B cell (primary cell): Measurements from ENCODE around the gene KDM6B. TPM values are rescaled to one million over a fixed set of nuclear protein-coding genes. Genes with fewer than 3 reads are reported as not detected.

ENCODE experiments used
- ATAC-seq: fragments of 200-7000 bp; cut with Tn5 transposase; one replicate; pipeline ENCODE4 v1.10.0; 2021; ENCODE audit warnings: low read depth, mild to moderate bottlenecking, moderate number of reproducible peaks, moderate library complexity
- CTCF ChIA-PET: fragments of 350-600 bp; sonication (Branson Sonifier 250); formaldehyde crosslinking; loops from one replicate; lab custom pipeline; 2021; ENCODE audit warnings: antibody characterized with exemption, inconsistent platforms; lab: Charles Lee
- POLR2A ChIA-PET: fragments of 350-600 bp; sonication (Branson Sonifier 250); formaldehyde crosslinking; loops from one replicate; lab custom pipeline; 2021; ENCODE audit warnings: antibody characterized with exemption; lab: Charles Lee
- DNase-seq: peaks from one replicate; pipeline ENCODE4 v3.0.0; 2013
- H2AFZ ChIP-seq: 2 replicates; pipeline ENCODE4 v1.6.1; 2012; ENCODE audit warnings: mild to moderate bottlenecking, low read depth, low read length; ENCODE audit not compliant: insufficient read depth, poor library complexity, severe bottlenecking
- H3K27ac ChIP-seq, 2 donors: 1 replicate in 1 of 2; 2 replicates in 1 of 2; pipeline ENCODE4 v1.5.1; 2012 to 2013; ENCODE audit warnings: low read length in 2 of 2, mild to moderate bottlenecking in 2 of 2, moderate library complexity in 1 of 2
- H3K27me3 ChIP-seq, 4 experiments: fragments of 200-600 bp in 1 of 4; sonication (generic) in 1 of 4; replicated peaks in 1 of 4; 1 replicate in 2 of 4; 2 replicates in 2 of 4; pipeline versions ENCODE4 v1.6.1 to v1.7.0; 2013 to 2016; ENCODE audit warnings: low read length in 3 of 4, mild to moderate bottlenecking in 2 of 4, mixed read lengths in 1 of 4, moderate library complexity in 1 of 4; ENCODE audit not compliant: insufficient read depth in 4 of 4, control insufficient read depth in 3 of 4; ENCODE audit errors: control extremely low read depth in 1 of 4
- H3K36me3 ChIP-seq, 2 experiments: replicated peaks in 1 of 2; 1 replicate in 1 of 2; 2 replicates in 1 of 2; pipeline versions ENCODE4 v1.6.1 to v1.7.1; 2013; ENCODE audit warnings: low read length in 1 of 2; ENCODE audit not compliant: insufficient read depth in 2 of 2, control insufficient read depth in 1 of 2; ENCODE audit errors: control extremely low read depth in 1 of 2, extremely low read depth in 1 of 2
- H3K4me1 ChIP-seq, 2 donors: fragments of 200-600 bp in 1 of 2; sonication (generic) in 1 of 2; 1 replicate in 1 of 2; 2 replicates in 1 of 2; pipeline versions ENCODE4 v1.5.1 to v1.6.1; 2013 to 2017; ENCODE audit warnings: low read length in 2 of 2; ENCODE audit not compliant: control insufficient read depth in 2 of 2, insufficient read depth in 2 of 2
- H3K4me2 ChIP-seq: replicated peaks from 2 replicates; pipeline ENCODE3; 2012; ENCODE audit warnings: mild to moderate bottlenecking, low read depth, low read length; ENCODE audit not compliant: poor library complexity, severe bottlenecking
- H3K4me3 ChIP-seq, 5 experiments: fragments of 200-600 bp in 1 of 5; sonication (generic) in 1 of 5; 1 replicate in 3 of 5; 2 replicates in 2 of 5; pipeline versions ENCODE4 v1.5.1 to v1.7.0; 2011 to 2016; ENCODE audit warnings: low read length in 4 of 5, mild to moderate bottlenecking in 4 of 5, low read depth in 2 of 5, control low read depth in 1 of 5, moderate library complexity in 1 of 5; ENCODE audit not compliant: insufficient read depth in 1 of 5; ENCODE audit errors: control extremely low read depth in 1 of 5, extremely low read depth in 1 of 5
- H3K79me2 ChIP-seq: fragments of 200-600 bp; sonication (generic); one replicate; pipeline ENCODE4 v1.6.0; 2016; ENCODE audit warnings: low read length; ENCODE audit not compliant: control insufficient read depth, insufficient read depth
- H3K9ac ChIP-seq: fragments of 200-600 bp; sonication (generic); 2 replicates; pipeline ENCODE4 v1.6.1; 2017; ENCODE audit warnings: mild to moderate bottlenecking, low read length, moderate library complexity
- H3K9me3 ChIP-seq, 3 donors: one replicate each; pipeline versions ENCODE4 v1.6.1 to v1.7.1; 2013; ENCODE audit warnings: low read length in 2 of 3; ENCODE audit not compliant: control insufficient read depth in 2 of 3, insufficient read depth in 1 of 3; ENCODE audit errors: control extremely low read depth in 1 of 3
- H4K20me1 ChIP-seq: 2 replicates; pipeline ENCODE4 v1.6.0; 2012; ENCODE audit warnings: mild to moderate bottlenecking, low read length; ENCODE audit not compliant: insufficient read depth, control insufficient read depth, poor library complexity, severe bottlenecking
- H3K27ac Mint-ChIP-seq: one replicate; pipeline ENCODE4 v1.8.0; 2021; ENCODE audit warnings: mixed read lengths
- H3K27me3 Mint-ChIP-seq: one replicate; pipeline ENCODE4 v1.8.0; 2021; ENCODE audit warnings: mixed read lengths
- H3K4me1 Mint-ChIP-seq: one replicate; pipeline ENCODE4 v1.8.0; 2021; ENCODE audit warnings: mixed read lengths
- H3K4me3 Mint-ChIP-seq: one replicate; pipeline ENCODE4 v1.8.0; 2021; ENCODE audit warnings: mixed read lengths
- H3K9me3 Mint-ChIP-seq: one replicate; pipeline ENCODE4 v1.8.0; 2022; ENCODE audit warnings: mixed read lengths; ENCODE audit not compliant: insufficient read depth
- EZH2 ChIP-seq: IDR thresholded peaks from 2 replicates; pipeline ENCODE4 v1.6.1; 2012; ENCODE audit warnings: borderline replicate concordance, low read depth, mild to moderate bottlenecking, moderate library complexity, low read length; ENCODE audit not compliant: insufficient read depth, poor library complexity, severe bottlenecking
- WGBS: methylation state at CpG from one replicate; pipeline ENCODE4 v1.1.5; 2013; ENCODE audit warnings: missing lambda C conversion rate; ENCODE audit not compliant: insufficient coverage; 5-methylcytosine and 5-hydroxymethylcytosine counted together
- intact Hi-C: fragments of 100-400 bp; cut with micrococcal nuclease; formaldehyde crosslinking; loops from one replicate; pipeline ENCODE4 v1.10.0; 2022
- polyA plus RNA-seq: library from polyadenylated mRNA; depleted of rRNA; stranded (reverse); fragments of >200 nt; gene quantifications from 2 replicates; pipeline ENCODE4 v1.2.3, GENCODE V29; 2012
- total RNA-seq, 2 donors: library from RNA; stranded (reverse); fragments of 120-200 nt in 1 of 2; gene quantifications; 1 replicate in 1 of 2; 2 replicates in 1 of 2; pipeline versions ENCODE4 v1.2.3 to v1.2.4, GENCODE V29; 2013 to 2022
- TF ChIP-seq, protein P1 (sequence below): fragments of 200-600 bp; IDR thresholded peaks from one replicate; pipeline ENCODE4 v1.8.0; 2022; ENCODE audit warnings: antibody characterized with exemption, mild to moderate bottlenecking

KDM6B gene
- total and polyA plus RNA-seq, 2 donors (not counting 1 experiment from before 2014, with no cell fraction given) = 18.6 to 110 TPM

DNA sequence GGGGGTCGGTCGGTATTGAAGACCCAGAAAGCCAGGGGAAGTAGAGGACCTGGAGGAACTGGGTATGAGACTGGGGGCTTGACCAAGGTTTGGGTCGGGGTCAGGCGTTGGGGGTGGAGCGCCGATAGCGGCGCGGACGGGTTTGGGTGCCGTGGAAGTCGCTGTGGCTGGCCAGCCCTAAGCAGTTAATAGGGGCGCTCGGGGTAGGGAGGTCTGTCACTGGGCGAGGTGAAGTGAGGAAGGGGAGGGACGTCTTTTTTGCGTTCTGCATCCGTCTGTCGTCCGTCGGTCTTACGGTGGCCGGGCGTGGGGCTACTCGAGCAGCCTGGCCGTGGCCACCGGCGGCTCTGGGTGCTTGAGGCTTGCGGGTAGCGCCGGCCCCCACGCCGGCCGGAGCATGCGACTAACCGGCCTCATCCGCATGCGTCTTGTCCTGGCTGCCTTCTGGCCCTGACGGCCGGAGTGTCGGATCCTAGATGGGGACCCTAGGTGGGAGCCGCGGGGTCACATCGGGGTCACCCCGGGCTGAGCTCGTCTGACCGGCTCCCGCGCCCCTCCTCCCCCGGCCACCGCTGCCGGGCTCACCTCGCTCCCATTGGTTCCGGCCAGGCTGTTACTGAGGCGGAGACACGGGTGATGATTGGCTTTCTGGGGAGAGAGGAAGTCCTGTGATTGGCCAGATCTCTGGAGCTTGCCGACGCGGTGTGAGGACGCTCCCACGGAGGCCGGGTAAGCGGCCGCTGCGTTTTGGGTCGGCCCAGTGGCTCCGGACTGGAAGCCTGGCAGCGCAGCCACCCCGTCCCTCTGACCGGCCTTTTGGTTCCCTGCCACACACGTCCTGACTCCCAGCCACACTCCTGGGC is 10.5 kb downstream of the KDM6B start:
- CTCF ChIA-PET = interaction anchor here (0.7 to 5.7 kb wide), 11 partner anchors 10 to 144 kb away, joined by 3 to 53 read pairs (median 4); partner anchors contain the start of genes CYB5D1, KDM6B and NAA38
- H3K9me3 Mint-ChIP-seq = no peaks in the 10 kb centered on the region
- peak overlapping the region; percentile 100 for H3K27ac ChIP-seq
- H3K36me3 ChIP-seq = peaks cover 0 to 27% of the 10 kb centered on the region in 2 experiments
- peaks cover 39% of the 10 kb centered on the region for H3K4me1 Mint-ChIP-seq
- H3K4me3 Mint-ChIP-seq = peak overlapping the region; percentile 100
- no peaks in the 10 kb centered on the region for H3K27me3 ChIP-seq
- H3K79me2 ChIP-seq = peaks cover 31% of the 10 kb centered on the region
- H3K27me3 Mint-ChIP-seq = no peaks in the 10 kb centered on the region
- peak overlapping the region; percentile 100 for H3K4me2 ChIP-seq
- intact Hi-C loops = loop anchor here (1.0 to 10.0 kb wide), 4 partner anchors 9 to 230 kb away; partner anchors contain the start of genes FXR2, NAA38, TP53 and WRAP53
- peaks cover 20 to 49% of the 10 kb centered on the region in 2 donors for H3K4me1 ChIP-seq
- peak overlapping the region; percentile 67 to 95 (median 93) for H3K4me3 ChIP-seq
- POLR2A ChIA-PET = interaction anchor here (0.6 to 1.7 kb wide), 11 partner anchors 9 to 451 kb away, joined by 3 to 14 read pairs (median 5); partner anchors contain the start of genes CNTROB, CYB5D1, KDM6B and NAA38
- H2AFZ ChIP-seq = no peak overlapping the region
- peak overlapping the region; percentile 100 for H3K9ac ChIP-seq
- peaks cover 59% of the 10 kb centered on the region for H4K20me1 ChIP-seq
- peak; percentile 93 for DNase-seq
- no peaks in the 10 kb centered on the region for H3K9me3 ChIP-seq
- TF ChIP-seq, protein P1, sequence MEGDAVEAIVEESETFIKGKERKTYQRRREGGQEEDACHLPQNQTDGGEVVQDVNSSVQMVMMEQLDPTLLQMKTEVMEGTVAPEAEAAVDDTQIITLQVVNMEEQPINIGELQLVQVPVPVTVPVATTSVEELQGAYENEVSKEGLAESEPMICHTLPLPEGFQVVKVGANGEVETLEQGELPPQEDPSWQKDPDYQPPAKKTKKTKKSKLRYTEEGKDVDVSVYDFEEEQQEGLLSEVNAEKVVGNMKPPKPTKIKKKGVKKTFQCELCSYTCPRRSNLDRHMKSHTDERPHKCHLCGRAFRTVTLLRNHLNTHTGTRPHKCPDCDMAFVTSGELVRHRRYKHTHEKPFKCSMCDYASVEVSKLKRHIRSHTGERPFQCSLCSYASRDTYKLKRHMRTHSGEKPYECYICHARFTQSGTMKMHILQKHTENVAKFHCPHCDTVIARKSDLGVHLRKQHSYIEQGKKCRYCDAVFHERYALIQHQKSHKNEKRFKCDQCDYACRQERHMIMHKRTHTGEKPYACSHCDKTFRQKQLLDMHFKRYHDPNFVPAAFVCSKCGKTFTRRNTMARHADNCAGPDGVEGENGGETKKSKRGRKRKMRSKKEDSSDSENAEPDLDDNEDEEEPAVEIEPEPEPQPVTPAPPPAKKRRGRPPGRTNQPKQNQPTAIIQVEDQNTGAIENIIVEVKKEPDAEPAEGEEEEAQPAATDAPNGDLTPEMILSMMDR = no peak
- no peak for TF ChIP-seq EZH2
- peak; percentile 41 for ATAC-seq
- under 1% methylated on average over 71 of the region's 71 CpGs for WGBS
- H3K27ac Mint-ChIP-seq = peak overlapping the region; percentile 100
